A673 (cell line): ENCODE measurements around the gene TRPM2. TPM values are rescaled to one million over a fixed set of nuclear protein-coding genes. Genes with fewer than 3 reads are reported as not detected.

Experiments
- BruUV-seq: library from RNA; stranded (reverse); fragments of 400-500 nt; replicated peaks from 2 replicates; lab custom pipeline; 2021; lab: Mats Ljungman, UMichigan
- CTCF ChIA-PET: fragments of 300-600 bp; sonication (Branson Sonifier 250); formaldehyde crosslinking; loops from one replicate; lab custom pipeline; 2022; ENCODE audit warnings: antibody characterized with exemption; lab: Charles Lee
- POLR2A ChIA-PET: fragments of 300-600 bp; sonication (Branson Sonifier 250); formaldehyde crosslinking; loops from one replicate; lab custom pipeline; 2022; ENCODE audit warnings: antibody characterized with exemption; ENCODE audit not compliant: low non-redundant PET; lab: Charles Lee
- DNase-seq: peaks from one replicate; pipeline ENCODE4 v3.0.0-alpha.2; 2015; ENCODE audit warnings: low spot score
- H3K27ac ChIP-seq: fragments of 200-600 bp; sonication (generic); 2 replicates; pipeline ENCODE4 v1.5.1; 2016; ENCODE audit warnings: mixed run types, low read depth, mild to moderate bottlenecking, mixed read lengths, antibody characterized with exemption, low read length; ENCODE audit not compliant: poor library complexity, severe bottlenecking
- H3K27me3 ChIP-seq: fragments of 200-600 bp; sonication (generic); replicated peaks from 2 replicates; pipeline ENCODE4 v1.6.1; 2017; ENCODE audit warnings: mixed run types, low read depth, mild to moderate bottlenecking, mixed read lengths, antibody characterized with exemption, low read length; ENCODE audit not compliant: insufficient read depth, poor library complexity
- H3K36me3 ChIP-seq: fragments of 200-600 bp; sonication (generic); 2 replicates; pipeline ENCODE4 v1.6.1; 2016; ENCODE audit warnings: mixed run types, mild to moderate bottlenecking, mixed read lengths, antibody characterized with exemption, low read length; ENCODE audit not compliant: insufficient read depth, poor library complexity, severe bottlenecking
- H3K4me1 ChIP-seq: fragments of 200-600 bp; sonication (generic); 2 replicates; pipeline ENCODE4 v1.6.1; 2017; ENCODE audit warnings: mixed run types, mild to moderate bottlenecking, mixed read lengths, antibody characterized with exemption, low read length; ENCODE audit not compliant: insufficient read depth, poor library complexity, severe bottlenecking
- H3K4me3 ChIP-seq: fragments of 200-600 bp; sonication (generic); 2 replicates; pipeline ENCODE4 v1.5.1; 2016; ENCODE audit warnings: low read depth, mixed run types, mild to moderate bottlenecking, mixed read lengths, low read length; ENCODE audit not compliant: poor library complexity, severe bottlenecking
- H3K9me3 ChIP-seq: fragments of 200-600 bp; sonication (generic); 2 replicates; pipeline ENCODE4 v1.6.1; 2016; ENCODE audit warnings: mixed run types, low read depth, mild to moderate bottlenecking, mixed read lengths, antibody characterized with exemption, low read length; ENCODE audit not compliant: poor library complexity, severe bottlenecking
- EZH2 ChIP-seq: fragments of 200-600 bp; sonication (generic); IDR thresholded peaks from 2 replicates; pipeline ENCODE4 v1.6.1; 2017; ENCODE audit warnings: borderline replicate concordance, low read depth, mild to moderate bottlenecking, mixed read lengths, antibody characterized with exemption, low read length; ENCODE audit not compliant: poor library complexity, severe bottlenecking
- intact Hi-C: fragments of 100-400 bp; cut with micrococcal nuclease; formaldehyde crosslinking; loops from one replicate; pipeline ENCODE4 v1.10.0; 2022; ENCODE audit not compliant: unreplicated experiment
- total RNA-seq: library from RNA; stranded (reverse); gene quantifications from 2 replicates; pipeline ENCODE4 v1.2.3, GENCODE V29; 2021
- TF ChIP-seq, protein P1 (sequence below): fragments of 300-800, 200-600 bp; sonication (generic); conservative IDR thresholded peaks from 2 replicates; pipeline ENCODE4 v1.5.1; 2017; ENCODE audit warnings: low read depth, mild to moderate bottlenecking, antibody characterized with exemption, low read length, moderate library complexity, mixed read lengths

Gene TRPM2
- total RNA-seq, 1 experiment from 2014 or later, result 0.21 TPM

DNA sequence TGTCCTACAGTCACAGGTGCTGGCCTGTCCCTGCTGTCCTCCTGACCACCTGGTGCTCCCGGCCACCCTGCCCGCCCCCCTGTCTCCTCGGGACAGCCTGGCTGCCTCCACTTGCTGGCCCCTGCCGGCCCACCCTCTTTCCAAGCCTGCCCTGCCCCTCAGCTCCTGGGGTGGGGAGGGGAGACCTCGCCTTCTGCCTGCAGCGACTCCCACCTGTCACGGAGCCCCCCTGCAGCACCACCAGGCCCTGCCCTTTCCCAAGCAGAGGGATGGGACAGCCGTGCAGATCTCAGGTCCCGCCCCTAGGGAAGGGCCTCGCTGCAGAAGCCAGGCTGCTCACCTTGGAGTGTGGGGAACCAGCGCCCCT lies 109.4 kb downstream of the TRPM2 start:
- no peak for DNase-seq
- POLR2A ChIA-PET, result no interaction called here

DNA sequence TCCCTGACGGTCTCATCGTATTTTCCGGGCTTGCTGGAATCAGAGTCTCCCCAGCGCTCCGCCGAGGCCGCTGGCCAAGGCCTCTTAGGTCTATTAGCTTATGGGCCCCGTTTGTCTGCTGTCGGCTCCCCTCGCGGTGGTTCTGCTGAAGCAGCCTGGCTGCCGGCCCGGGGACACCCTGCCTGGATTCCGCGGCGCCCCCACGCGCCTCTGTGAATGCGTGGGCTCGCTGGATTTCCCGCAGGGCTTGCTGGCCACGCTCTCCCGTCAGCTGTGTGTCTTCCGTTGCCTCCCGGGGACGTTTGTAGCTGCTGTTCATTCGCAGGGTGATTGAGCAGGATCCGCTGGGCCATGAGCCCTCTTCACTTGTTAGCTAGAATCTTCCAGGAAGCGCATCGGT lies 110.3 kb downstream of the TRPM2 start:
- intact Hi-C loops, result no loop called here
- Histone ChIP-seq H3K4me3 (no peak overlapping the region), H3K9me3 (no peaks in the 10 kb centered on the region), H3K27ac (no peak overlapping the region), H3K4me1 (no peaks in the 10 kb centered on the region), H3K36me3 (no peaks in the 10 kb centered on the region), H3K27me3 (no peaks in the 10 kb centered on the region)
- no peak for DNase-seq
- TF ChIP-seq EZH2, result no peak
- TF ChIP-seq, protein P1, sequence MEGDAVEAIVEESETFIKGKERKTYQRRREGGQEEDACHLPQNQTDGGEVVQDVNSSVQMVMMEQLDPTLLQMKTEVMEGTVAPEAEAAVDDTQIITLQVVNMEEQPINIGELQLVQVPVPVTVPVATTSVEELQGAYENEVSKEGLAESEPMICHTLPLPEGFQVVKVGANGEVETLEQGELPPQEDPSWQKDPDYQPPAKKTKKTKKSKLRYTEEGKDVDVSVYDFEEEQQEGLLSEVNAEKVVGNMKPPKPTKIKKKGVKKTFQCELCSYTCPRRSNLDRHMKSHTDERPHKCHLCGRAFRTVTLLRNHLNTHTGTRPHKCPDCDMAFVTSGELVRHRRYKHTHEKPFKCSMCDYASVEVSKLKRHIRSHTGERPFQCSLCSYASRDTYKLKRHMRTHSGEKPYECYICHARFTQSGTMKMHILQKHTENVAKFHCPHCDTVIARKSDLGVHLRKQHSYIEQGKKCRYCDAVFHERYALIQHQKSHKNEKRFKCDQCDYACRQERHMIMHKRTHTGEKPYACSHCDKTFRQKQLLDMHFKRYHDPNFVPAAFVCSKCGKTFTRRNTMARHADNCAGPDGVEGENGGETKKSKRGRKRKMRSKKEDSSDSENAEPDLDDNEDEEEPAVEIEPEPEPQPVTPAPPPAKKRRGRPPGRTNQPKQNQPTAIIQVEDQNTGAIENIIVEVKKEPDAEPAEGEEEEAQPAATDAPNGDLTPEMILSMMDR, result no peak
- CTCF ChIA-PET, result interaction anchor here (1.0 kb wide), 1 partner anchor 16 kb away, joined by 4 read pairs; no protein-coding TSS in a partner anchor
- POLR2A ChIA-PET, result no interaction called here
- BruUV-seq, result no TSS peak

More for the DNA sequence above, 109.4 kb downstream of the TRPM2 start:
- no TSS peak for BruUV-seq
- Histone ChIP-seq H3K9me3 (no peaks in the 10 kb centered on the region), H3K27ac (no peak overlapping the region), H3K36me3 (no peaks in the 10 kb centered on the region), H3K27me3 (no peaks in the 10 kb centered on the region), H3K4me1 (no peaks in the 10 kb centered on the region), H3K4me3 (no peak overlapping the region)
- TF ChIP-seq, protein P1, result no peak
- no peak for TF ChIP-seq EZH2
- intact Hi-C loops, result no loop called here
- CTCF ChIA-PET, result no interaction called here

DNA sequence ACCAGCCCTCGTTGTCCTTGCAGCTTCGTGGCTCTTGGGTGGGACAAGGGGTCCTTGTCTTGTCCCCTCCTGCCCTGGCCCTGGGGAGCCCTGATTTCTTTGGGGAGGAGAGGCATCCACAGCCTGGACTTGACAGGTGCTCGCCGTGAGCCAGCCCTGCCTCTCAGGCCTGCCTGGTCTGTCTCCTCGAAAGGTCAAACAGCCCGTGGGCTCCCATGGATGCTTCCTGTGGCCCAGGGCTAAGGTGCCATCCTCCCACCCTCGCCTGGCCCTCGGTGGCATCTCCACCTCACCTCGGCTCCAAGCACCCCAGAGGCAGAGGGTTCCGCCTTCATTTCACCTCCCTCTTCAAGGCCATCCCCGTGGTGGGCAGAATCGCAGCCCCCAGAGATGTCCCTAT lies 110.9 kb downstream of the TRPM2 start:
- Histone ChIP-seq H3K9me3 (no peaks in the 10 kb centered on the region), H3K4me3 (no peak overlapping the region), H3K4me1 (no peaks in the 10 kb centered on the region), H3K36me3 (no peaks in the 10 kb centered on the region), H3K27me3 (no peaks in the 10 kb centered on the region), H3K27ac (no peak overlapping the region)
- ChIA-PET POLR2A (no interaction called here), CTCF (interaction anchor here (1.0 kb wide), 1 partner anchor 15 kb away, joined by 4 read pairs; no protein-coding TSS in a partner anchor)
- no TSS peak for BruUV-seq
- intact Hi-C loops, result no loop called here
- DNase-seq, result no peak
- TF ChIP-seq, protein P1, result no peak
- no peak for TF ChIP-seq EZH2
